H1 (cell line): ENCODE data around the gene TUBB2B. TPM values are rescaled to one million over a fixed set of nuclear protein-coding genes. Genes with fewer than 3 reads are reported as not detected.

Experiments
- CTCF ChIA-PET: fragments of 300-600 bp; sonication (Branson Sonifier 250); formaldehyde crosslinking; loops from one replicate; lab custom pipeline; 2021; ENCODE audit not compliant: partially characterized antibody; lab: Charles Lee
- POLR2A ChIA-PET: fragments of 300-600 bp; sonication (Branson Sonifier 250); formaldehyde crosslinking; loops from one replicate; lab custom pipeline; 2021; ENCODE audit warnings: inconsistent platforms; ENCODE audit not compliant: partially characterized antibody; lab: Charles Lee
- DNase-seq, 2 experiments: peaks; one replicate each; pipeline versions ENCODE4 v3.0.0 to v3.0.0-alpha.2; 2010 to 2022; ENCODE audit warnings: low spot score in 2 of 2, low read depth in 1 of 2, mixed read lengths in 1 of 2
- FAIRE-seq: peaks from 2 replicates; lab custom pipeline; 2011; peaks lifted over from hg19 to GRCh38; lab: Jason Lieb, UNC
- H2AFZ ChIP-seq: 2 replicates; pipeline ENCODE4 v1.8.1; 2012; ENCODE audit warnings: low read length, inconsistent platforms
- H2AK5ac ChIP-seq: 2 replicates; pipeline ENCODE4 v1.6.1; 2013; ENCODE audit warnings: low read depth, low read length
- H2BK120ac ChIP-seq: replicated peaks from 2 replicates; pipeline ENCODE3; 2013; ENCODE audit warnings: low read depth, low read length, inconsistent platforms
- H2BK12ac ChIP-seq: 2 replicates; pipeline ENCODE4 v1.6.1; 2013; ENCODE audit warnings: low read depth, low read length
- H2BK15ac ChIP-seq: 2 replicates; pipeline ENCODE4 v1.6.1; 2013; ENCODE audit warnings: low read length
- H2BK20ac ChIP-seq: 2 replicates; pipeline ENCODE4 v1.6.1; 2013; ENCODE audit warnings: low read length
- H2BK5ac ChIP-seq: 2 replicates; pipeline ENCODE4 v1.6.1; 2013; ENCODE audit warnings: low read depth, low read length
- H3K14ac ChIP-seq: 2 replicates; pipeline ENCODE4 v1.6.1; 2013; ENCODE audit warnings: inconsistent platforms; ENCODE audit not compliant: insufficient read length
- H3K18ac ChIP-seq: 2 replicates; pipeline ENCODE4 v1.6.1; 2013; ENCODE audit warnings: low read length; ENCODE audit errors: extremely low read depth
- H3K23ac ChIP-seq: 2 replicates; pipeline ENCODE4 v1.6.1; 2013; ENCODE audit warnings: inconsistent platforms; ENCODE audit not compliant: insufficient read length
- H3K23me2 ChIP-seq: 2 replicates; pipeline ENCODE4 v1.6.1; 2013; ENCODE audit warnings: low read depth, low read length
- H3K27ac ChIP-seq: 2 replicates; pipeline ENCODE4 v1.6.1; 2011; ENCODE audit warnings: low read depth, low read length, inconsistent platforms
- H3K27me3 ChIP-seq, 4 experiments: replicated peaks in 1 of 4; 1 replicate in 1 of 4; 2 replicates in 3 of 4; pipeline versions ENCODE4 v1.6.1 to v1.8.1; 2011 to 2013; ENCODE audit warnings: low read length in 3 of 4, mild to moderate bottlenecking in 3 of 4, inconsistent platforms in 2 of 4, mixed read lengths in 2 of 4, moderate library complexity in 1 of 4; ENCODE audit not compliant: control insufficient read depth in 3 of 4, insufficient read depth in 3 of 4; ENCODE audit errors: extremely low read depth in 1 of 4
- H3K36me3 ChIP-seq, 4 experiments: 2 replicates each; pipeline versions ENCODE4 v1.6.1 to v1.8.1; 2011 to 2013; ENCODE audit warnings: mild to moderate bottlenecking in 4 of 4, low read length in 3 of 4, moderate library complexity in 2 of 4, control low read depth in 1 of 4, inconsistent platforms in 1 of 4; ENCODE audit not compliant: insufficient read depth in 4 of 4, control insufficient read depth in 2 of 4
- H3K4ac ChIP-seq: replicated peaks from 2 replicates; pipeline ENCODE3; 2013; ENCODE audit warnings: low read length, low read depth, mixed read lengths, inconsistent platforms; ENCODE audit not compliant: insufficient read length
- H3K4me1 ChIP-seq, 4 experiments: replicated peaks in 1 of 4; 1 replicate in 1 of 4; 2 replicates in 3 of 4; pipeline versions ENCODE4 v1.6.1 to v1.8.1; 2011 to 2013; ENCODE audit warnings: low read length in 3 of 4, inconsistent platforms in 2 of 4, mixed read lengths in 1 of 4; ENCODE audit not compliant: insufficient read depth in 4 of 4, control insufficient read depth in 3 of 4
- H3K4me2 ChIP-seq, 2 experiments: 2 replicates each; pipeline versions ENCODE4 v1.6.1 to v1.8.1; 2011 to 2013; ENCODE audit warnings: low read depth in 2 of 2, low read length in 2 of 2, control low read depth in 1 of 2, inconsistent platforms in 1 of 2, mild to moderate bottlenecking in 1 of 2; ENCODE audit not compliant: insufficient read depth in 1 of 2
- H3K4me3 ChIP-seq, 4 experiments: fragments of 200-600, 300-600 bp in 1 of 4; sonication (generic), shearing (Covaris generic), sonication (Bioruptor Twin) in 1 of 4; 2 replicates each; pipeline versions ENCODE4 v1.5.1 to v1.8.1; 2011 to 2016; ENCODE audit warnings: low read length in 4 of 4, low read depth in 3 of 4, control low read depth in 2 of 4, inconsistent platforms in 2 of 4, mild to moderate bottlenecking in 2 of 4, mixed read lengths in 1 of 4, moderate library complexity in 1 of 4; ENCODE audit not compliant: insufficient read depth in 2 of 4; ENCODE audit errors: extremely low read depth in 1 of 4
- H3K56ac ChIP-seq: replicated peaks from 2 replicates; pipeline ENCODE3; 2013; ENCODE audit warnings: low read depth, mild to moderate bottlenecking, mixed read lengths, low read length, inconsistent platforms; ENCODE audit not compliant: insufficient read length
- H3K79me1 ChIP-seq: 2 replicates; pipeline ENCODE4 v1.6.1; 2013; ENCODE audit warnings: low read depth, low read length, control low read depth
- H3K79me2 ChIP-seq, 2 experiments: 2 replicates each; pipeline versions ENCODE4 v1.6.1 to v1.8.1; 2012 to 2013; ENCODE audit warnings: low read length in 2 of 2, mild to moderate bottlenecking in 2 of 2, inconsistent platforms in 1 of 2; ENCODE audit not compliant: insufficient read depth in 2 of 2, control insufficient read depth in 1 of 2
- H3K9ac ChIP-seq, 4 experiments: replicated peaks in 1 of 4; 1 replicate in 1 of 4; 2 replicates in 3 of 4; pipeline versions ENCODE4 v1.6.1 to v1.8.1; 2011 to 2013; ENCODE audit warnings: low read depth in 3 of 4, low read length in 3 of 4, control low read depth in 2 of 4, mild to moderate bottlenecking in 2 of 4, moderate library complexity in 2 of 4, inconsistent platforms in 1 of 4; ENCODE audit errors: extremely low read depth in 1 of 4
- H3K9me3 ChIP-seq, 2 experiments: 2 replicates each; pipeline versions ENCODE4 v1.6.1 to v1.8.1; 2012 to 2013; ENCODE audit warnings: mild to moderate bottlenecking in 2 of 2, moderate library complexity in 2 of 2, control low read depth in 1 of 2, inconsistent platforms in 1 of 2, low read depth in 1 of 2, low read length in 1 of 2, mixed read lengths in 1 of 2; ENCODE audit not compliant: insufficient read depth in 2 of 2
- H4K20me1 ChIP-seq, 2 experiments: replicated peaks in 1 of 2; 2 replicates each; pipeline versions ENCODE3 to v1.8.1; 2011 to 2013; ENCODE audit warnings: inconsistent platforms in 2 of 2, low read length in 2 of 2, mild to moderate bottlenecking in 1 of 2; ENCODE audit not compliant: insufficient read depth in 2 of 2, control insufficient read depth in 1 of 2
- H4K5ac ChIP-seq: 2 replicates; pipeline ENCODE4 v1.6.1; 2013; ENCODE audit warnings: low read length, low read depth, mixed read lengths, inconsistent platforms; ENCODE audit not compliant: insufficient read length
- H4K8ac ChIP-seq: 2 replicates; pipeline ENCODE4 v1.8.0; 2013; ENCODE audit warnings: mild to moderate bottlenecking, moderate library complexity, low read length, inconsistent platforms; ENCODE audit not compliant: insufficient read depth; ENCODE audit errors: extremely low read depth
- H4K91ac ChIP-seq: replicated peaks from 2 replicates; pipeline ENCODE3; 2013; ENCODE audit warnings: low read length, mixed read lengths, inconsistent platforms; ENCODE audit not compliant: insufficient read length
- BACH1 ChIP-seq: IDR thresholded peaks from 2 replicates; pipeline ENCODE4 v1.6.1; 2012; ENCODE audit warnings: low read length, improper control_type of control experiment
- CBX5 ChIP-seq: fragments of 300-800, 300-1000 bp; sonication (generic); IDR thresholded peaks from 2 replicates; pipeline ENCODE4 v1.7.1; 2016; ENCODE audit warnings: antibody characterized with exemption, low read length, low read depth
- RBBP5 ChIP-seq: IDR thresholded peaks from 2 replicates; pipeline ENCODE4 v1.7.1; 2012; ENCODE audit warnings: low read depth, mild to moderate bottlenecking, inconsistent platforms, low read length, moderate library complexity, borderline replicate concordance
- RXRA ChIP-seq: IDR thresholded peaks from 2 replicates; pipeline ENCODE4 v1.6.1; 2011; ENCODE audit warnings: low read depth, mild to moderate bottlenecking, low read length, moderate library complexity; ENCODE audit not compliant: insufficient read depth
- SP1 ChIP-seq: IDR thresholded peaks from 2 replicates; pipeline ENCODE4 v1.6.1; 2011; ENCODE audit warnings: low read depth, low read length
- SP2 ChIP-seq: IDR thresholded peaks from 2 replicates; pipeline ENCODE4 v1.6.1; 2012; ENCODE audit warnings: mild to moderate bottlenecking, low read length, inconsistent platforms
- TCF12 ChIP-seq: IDR thresholded peaks from 2 replicates; pipeline ENCODE4 v1.6.1; 2011; ENCODE audit warnings: low read depth, mild to moderate bottlenecking, low read length
- YY1 ChIP-seq: IDR thresholded peaks from 2 replicates; pipeline ENCODE4 v1.6.1; 2011; ENCODE audit warnings: low read depth, mild to moderate bottlenecking, low read length
- WGBS, 2 experiments: shearing (Covaris generic) in 1 of 2; methylation state at CpG; one replicate each; pipeline versions ENCODE4 v1.1.6 to v1.1.7; 2013 to 2015; ENCODE audit warnings: low lambda C conversion rate in 2 of 2, mixed read lengths in 2 of 2, inconsistent platforms in 1 of 2, low coverage in 1 of 2, missing lambda C conversion rate in 1 of 2; ENCODE audit not compliant: insufficient replicate concordance in 2 of 2, insufficient coverage in 1 of 2, insufficient read length in 1 of 2; ENCODE audit errors: extremely low coverage in 1 of 2, missing lambda C conversion rate in 1 of 2; 5-methylcytosine and 5-hydroxymethylcytosine counted together
- polyA plus RNA-seq, 7 experiments: library from polyadenylated mRNA; depleted of rRNA in 3 of 7; stranded (reverse) in 5 of 7; unstranded in 2 of 7; fragments of >200 nt in 5 of 7; fragments of 200-250 nt in 2 of 7; gene quantifications; 1 replicate in 5 of 7; 2 replicates in 1 of 7; 4 replicates in 1 of 7; pipeline versions ENCODE4 v1.2.1 to v1.2.3, GENCODE V29; 2011 to 2013; ENCODE audit warnings: missing spikeins in 2 of 7, mixed read lengths in 2 of 7
- total RNA-seq: library from RNA; stranded (reverse); fragmentation: NEBNext Ultra II Directional; extraction: Animal tissue kit (Norgen Biotek cat#: 25700); gene quantifications from 2 replicates; pipeline ENCODE4 v1.2.1, GENCODE V29; 2021
- TF ChIP-seq, protein P1 (sequence below): IDR thresholded peaks from 2 replicates; pipeline ENCODE4 v1.6.1; 2011; ENCODE audit warnings: low read depth, mild to moderate bottlenecking, low read length; ENCODE audit not compliant: insufficient read depth

Gene TUBB2B
- total and polyA plus RNA-seq, 2 of the 8 experiments (the other 6 are each of a cell fraction or from before 2014, with no cell fraction given), result 612 to 722 TPM

GRCh38 chr6:3176562-3177355, 50.7 kb downstream of the TUBB2B start:
- CTCF ChIA-PET, result interaction anchor here (0.8 to 3.4 kb wide), 9 partner anchors 10 to 756 kb away, joined by 3 to 13 read pairs (median 4); no protein-coding TSS in a partner anchor
- no peak overlapping the region for H3K4me3 ChIP-seq
- 0 out of 2 replicates have a peak overlapping the region, but pooled peaks have one; percentile 24 for H2BK20ac ChIP-seq
- H2BK12ac ChIP-seq, result 0 out of 2 replicates have a peak overlapping the region, but pooled peaks have one; percentile 98
- no peak overlapping the region for H3K14ac ChIP-seq
- H3K23me2 ChIP-seq, result no peaks in the 10 kb centered on the region; the same call in 1 of the 2 replicates
- H3K4me2 ChIP-seq, result no peak overlapping the region
- peaks cover 0 to 3% (median 0%) of the 10 kb centered on the region in 4 experiments; a peak in 1 of 7 replicates for H3K4me1 ChIP-seq
- H4K20me1 ChIP-seq, result no peaks in the 10 kb centered on the region
- H3K27ac ChIP-seq, result no peak overlapping the region
- H4K8ac ChIP-seq, result no peak overlapping the region
- POLR2A ChIA-PET, result interaction anchor here (0.9 to 3.5 kb wide), 9 partner anchors 9 to 52 kb away, joined by 3 to 17 read pairs (median 4); no protein-coding TSS in a partner anchor
- no peak overlapping the region for H2AFZ ChIP-seq
- H2BK15ac ChIP-seq, result no peak overlapping the region
- no peaks in the 10 kb centered on the region for H3K27me3 ChIP-seq
- H3K9ac ChIP-seq, result no peak overlapping the region
- H3K56ac ChIP-seq, result no peak overlapping the region
- peak overlapping the region; percentile 88; the same call in 1 of the 2 replicates for H2AK5ac ChIP-seq
- H3K9me3 ChIP-seq, result no peaks in the 10 kb centered on the region
- no peaks in the 10 kb centered on the region for H3K36me3 ChIP-seq
- no peak overlapping the region for H3K4ac ChIP-seq
- H3K23ac ChIP-seq, result no peak overlapping the region
- no peak overlapping the region for H4K91ac ChIP-seq
- no peaks in the 10 kb centered on the region for H3K79me2 ChIP-seq
- H2BK5ac ChIP-seq, result 0 out of 2 replicates have a peak overlapping the region, but pooled peaks have one; percentile 73
- no peak for DNase-seq
- WGBS, 2 experiments, result 93% methylated on average over 20 of the region's 22 CpGs; no CpG with 5 or more reads in 1 of the 2 experiments
- FAIRE-seq, result no peak
- H2BK120ac ChIP-seq, result no peak overlapping the region
- H4K5ac ChIP-seq, result no peak overlapping the region
- H3K79me1 ChIP-seq, result no peaks in the 10 kb centered on the region
- H3K18ac ChIP-seq, result no peak overlapping the region
- TF ChIP-seq BACH1 (no peak), SP2 (no peak), TCF12 (no peak), CBX5 (no peak), SP1 (no peak), YY1 (no peak), RBBP5 (no peak), RXRA (no peak)
- TF ChIP-seq, protein P1, sequence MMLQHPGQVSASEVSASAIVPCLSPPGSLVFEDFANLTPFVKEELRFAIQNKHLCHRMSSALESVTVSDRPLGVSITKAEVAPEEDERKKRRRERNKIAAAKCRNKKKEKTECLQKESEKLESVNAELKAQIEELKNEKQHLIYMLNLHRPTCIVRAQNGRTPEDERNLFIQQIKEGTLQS, result no peak
